ENCODE data around the gene ZGRF1.
"Not testable (repeated sequence)": the region's sequence is repeated elsewhere in the genome, so short reads cannot be mapped to it uniquely, and the experiment has no call there.

Gene ZGRF1

GRCh38 chr4:112644595-112645535, 8.2 kb upstream of the ZGRF1 start:
- DNase-seq, result not testable (repeated sequence)

- no peak for DNase-seq
Measured at GRCh38 chr4:112642526-112642925, 5.8 kb upstream of the ZGRF1 start.

- DNase-seq, result no peak
Measured at GRCh38 chr4:112637552-112637866, 800 bp upstream of the ZGRF1 start.

- peak; percentile 50 for DNase-seq
Measured at GRCh38 chr4:112633477-112634235, 3.1 kb downstream of the ZGRF1 start.

- DNase-seq, result no peak
Measured at GRCh38 chr4:112626228-112626627, 10.5 kb downstream of the ZGRF1 start.

GRCh38 chr4:112616984-112617383, 19.7 kb downstream of the ZGRF1 start:
- no peak for DNase-seq

- DNase-seq, result not testable (repeated sequence)
Measured at GRCh38 chr4:112612814-112613213, 23.9 kb downstream of the ZGRF1 start.

- DNase-seq, result peak; percentile 60
Measured at GRCh38 chr4:112604589-112604988, 32.1 kb downstream of the ZGRF1 start.

GRCh38 chr4:112594993-112595392, 41.7 kb downstream of the ZGRF1 start:
- DNase-seq, result no peak

GRCh38 chr4:112593438-112594133, 43.1 kb downstream of the ZGRF1 start:
- no peak for DNase-seq

- no peak for DNase-seq
Measured at GRCh38 chr4:112592717-112593116, 44.0 kb downstream of the ZGRF1 start.

GRCh38 chr4:112591593-112591992, 45.1 kb downstream of the ZGRF1 start:
- no peak for DNase-seq

- peak; percentile 3 for DNase-seq
Measured at GRCh38 chr4:112589206-112589605, 47.5 kb downstream of the ZGRF1 start.

- DNase-seq, result no peak
Measured at GRCh38 chr4:112585977-112586736, 50.6 kb downstream of the ZGRF1 start.

GRCh38 chr4:112567536-112567935, 69.2 kb downstream of the ZGRF1 start:
- no peak for DNase-seq

GRCh38 chr4:112564706-112565270, 71.9 kb downstream of the ZGRF1 start:
- no peak for DNase-seq

- DNase-seq, result no peak
Measured at GRCh38 chr4:112563431-112564200, 73.1 kb downstream of the ZGRF1 start.

- no peak for DNase-seq
Measured at GRCh38 chr4:112562254-112562879, 74.3 kb downstream of the ZGRF1 start.

- peak; percentile 24 for DNase-seq
Measured at GRCh38 chr4:112560084-112560483, 76.6 kb downstream of the ZGRF1 start.

GRCh38 chr4:112559053-112559452, 77.7 kb downstream of the ZGRF1 start:
- DNase-seq, result no peak
